Measurements from ENCODE around the gene GNB1L. TPM values are rescaled to one million over a fixed set of nuclear protein-coding genes. Genes with fewer than 3 reads are reported as not detected.
"Not testable (repeated sequence)": the region's sequence is repeated elsewhere in the genome, so short reads cannot be mapped to it uniquely, and the experiment has no call there.

The GNB1L gene
- total RNA-seq, 2 experiments from 2014 or later = 3.0 to 6.5 TPM

DNA sequence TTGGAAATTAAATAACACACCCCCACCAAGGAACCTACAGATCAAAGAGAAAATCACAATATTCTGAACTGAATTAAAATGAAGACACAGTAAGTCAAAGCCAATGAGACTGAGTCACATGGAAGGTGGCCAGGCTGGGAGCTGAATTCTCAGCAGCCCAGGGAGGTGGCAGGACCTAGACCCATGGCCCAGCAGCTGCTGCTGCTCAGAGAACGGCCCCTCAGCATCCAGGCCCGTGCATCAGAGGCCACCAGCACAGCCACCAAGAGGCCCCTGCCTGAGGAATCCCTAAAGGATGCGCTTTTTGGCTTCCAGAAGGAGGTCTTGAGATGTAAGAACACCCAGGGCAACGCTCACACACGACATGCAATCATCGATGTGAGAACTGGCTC is 59.1 kb downstream of the GNB1L start:
- peak overlapping the region; percentile 60 for H3K27ac Mint-ChIP-seq
- TF ChIP-seq, protein P1, sequence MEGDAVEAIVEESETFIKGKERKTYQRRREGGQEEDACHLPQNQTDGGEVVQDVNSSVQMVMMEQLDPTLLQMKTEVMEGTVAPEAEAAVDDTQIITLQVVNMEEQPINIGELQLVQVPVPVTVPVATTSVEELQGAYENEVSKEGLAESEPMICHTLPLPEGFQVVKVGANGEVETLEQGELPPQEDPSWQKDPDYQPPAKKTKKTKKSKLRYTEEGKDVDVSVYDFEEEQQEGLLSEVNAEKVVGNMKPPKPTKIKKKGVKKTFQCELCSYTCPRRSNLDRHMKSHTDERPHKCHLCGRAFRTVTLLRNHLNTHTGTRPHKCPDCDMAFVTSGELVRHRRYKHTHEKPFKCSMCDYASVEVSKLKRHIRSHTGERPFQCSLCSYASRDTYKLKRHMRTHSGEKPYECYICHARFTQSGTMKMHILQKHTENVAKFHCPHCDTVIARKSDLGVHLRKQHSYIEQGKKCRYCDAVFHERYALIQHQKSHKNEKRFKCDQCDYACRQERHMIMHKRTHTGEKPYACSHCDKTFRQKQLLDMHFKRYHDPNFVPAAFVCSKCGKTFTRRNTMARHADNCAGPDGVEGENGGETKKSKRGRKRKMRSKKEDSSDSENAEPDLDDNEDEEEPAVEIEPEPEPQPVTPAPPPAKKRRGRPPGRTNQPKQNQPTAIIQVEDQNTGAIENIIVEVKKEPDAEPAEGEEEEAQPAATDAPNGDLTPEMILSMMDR (IDR thresholded peaks at IDR 0.05) = no peak
- no peak for ATAC-seq (ENCODE audit: poor library complexity)
- peaks cover 5 to 10% of the 10 kb centered on the region in 2 experiments for H3K9me3 ChIP-seq (ENCODE audit: control insufficient read depth in 1 of 2, insufficient read depth in 1 of 2, low read length in 2 of 2)
- no peak for DNase-seq
- H3K4me3 ChIP-seq (ENCODE audit: low read length) = no peak overlapping the region
- H3K4me1 Mint-ChIP-seq (ENCODE audit: low read depth) = peaks cover 14% of the 10 kb centered on the region
- peaks cover 3% of the 10 kb centered on the region for H3K9me3 Mint-ChIP-seq
- intact Hi-C loops (cut with DNase I, micrococcal nuclease) = no loop called here
- H3K27me3 ChIP-seq (ENCODE audit: control insufficient read depth in 1 of 2, insufficient read depth in 2 of 2, low read length in 2 of 2) = no peaks in the 10 kb centered on the region
- ChIA-PET POLR2A (no interaction called here), CTCF (no interaction called here)
- H3K36me3 Mint-ChIP-seq (ENCODE audit: low read depth) = peaks cover 56% of the 10 kb centered on the region
- H3K27ac ChIP-seq (ENCODE audit: low read depth in 1 of 2, low read length in 2 of 2) = no peak overlapping the region
- H3K27me3 Mint-ChIP-seq = no peaks in the 10 kb centered on the region
- H3K36me3 ChIP-seq (ENCODE audit: insufficient read depth, low read length) = peaks cover 7% of the 10 kb centered on the region
- H3K4me1 ChIP-seq (ENCODE audit: insufficient read depth, low read length) = no peaks in the 10 kb centered on the region
- no peak overlapping the region for H3K4me3 Mint-ChIP-seq

DNA sequence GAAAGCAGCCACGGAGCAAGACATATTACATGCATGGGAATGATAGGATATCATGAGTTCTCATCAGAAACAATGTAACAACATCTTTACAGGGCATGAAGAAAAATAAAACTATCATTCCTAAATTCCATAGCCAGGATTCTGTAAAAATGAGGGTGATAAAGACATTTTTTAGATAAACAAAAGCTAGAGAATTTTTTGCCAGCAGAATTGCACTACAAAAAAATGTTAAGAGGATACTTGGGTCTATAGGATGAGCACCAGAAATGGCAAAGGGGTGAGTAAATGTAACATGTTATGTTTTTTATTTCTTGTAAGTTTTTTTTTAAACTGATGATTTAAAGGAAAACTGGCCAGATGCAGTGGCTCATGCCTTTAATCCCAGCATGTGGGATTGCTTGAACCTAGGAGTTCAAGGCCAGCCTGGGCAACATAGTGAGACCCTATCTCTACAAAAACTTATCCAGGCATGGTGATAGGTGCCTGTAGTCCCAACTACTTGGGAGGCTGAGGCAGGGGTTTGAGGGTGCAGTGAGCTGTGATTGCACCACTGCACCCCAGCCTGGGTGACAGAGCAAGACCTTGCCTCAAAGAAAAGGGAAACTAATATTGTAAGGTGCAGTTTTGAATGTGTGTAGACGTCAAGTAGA is 60.9 kb downstream of the GNB1L start:
- no peak overlapping the region for H3K27ac Mint-ChIP-seq
- H3K4me1 ChIP-seq (ENCODE audit: insufficient read depth, low read length) = no peaks in the 10 kb centered on the region
- no peak overlapping the region for H3K4me3 ChIP-seq (ENCODE audit: low read length)
- no peak overlapping the region for H3K27ac ChIP-seq (ENCODE audit: low read depth in 1 of 2, low read length in 2 of 2)
- no peaks in the 10 kb centered on the region for H3K27me3 Mint-ChIP-seq
- peaks cover 5 to 15% of the 10 kb centered on the region in 2 experiments for H3K9me3 ChIP-seq (ENCODE audit: control insufficient read depth in 1 of 2, insufficient read depth in 1 of 2, low read length in 2 of 2)
- CTCF ChIA-PET = no interaction called here
- POLR2A ChIA-PET = no interaction called here
- H3K4me1 Mint-ChIP-seq (ENCODE audit: low read depth) = peaks cover 14% of the 10 kb centered on the region
- no peaks in the 10 kb centered on the region for H3K27me3 ChIP-seq (ENCODE audit: control insufficient read depth in 1 of 2, insufficient read depth in 2 of 2, low read length in 2 of 2)
- H3K9me3 Mint-ChIP-seq = peaks cover 3% of the 10 kb centered on the region
- peaks cover 6% of the 10 kb centered on the region for H3K36me3 ChIP-seq (ENCODE audit: insufficient read depth, low read length)
- intact Hi-C loops (cut with DNase I, micrococcal nuclease) = no loop called here
- DNase-seq (no peak), ATAC-seq (ENCODE audit: poor library complexity) (no peak)
- peaks cover 58% of the 10 kb centered on the region for H3K36me3 Mint-ChIP-seq (ENCODE audit: low read depth)
- TF ChIP-seq, protein P1 (IDR thresholded peaks at IDR 0.05) = no peak
- no peak overlapping the region for H3K4me3 Mint-ChIP-seq

DNA sequence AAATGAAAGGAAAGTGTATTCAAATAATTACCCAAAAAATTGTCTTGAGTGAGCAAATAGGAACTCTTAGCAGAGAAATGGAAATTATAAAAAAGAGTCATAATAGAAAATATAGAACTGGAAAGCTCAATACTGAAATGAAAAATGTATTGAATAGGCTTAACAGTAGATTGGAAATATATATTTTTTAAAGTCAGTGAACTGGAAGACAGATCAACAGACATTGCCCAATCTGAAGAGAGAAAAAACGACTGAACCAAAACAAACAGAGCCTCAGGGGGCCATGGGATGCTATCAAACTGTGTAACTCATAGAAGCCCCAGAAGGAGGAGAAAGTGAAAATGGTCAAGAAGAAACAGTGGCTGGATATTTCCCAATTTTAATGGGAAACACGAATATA is 61.5 kb downstream of the GNB1L start:
- Histone ChIP-seq H3K4me3 (ENCODE audit: low read length) (no peak overlapping the region), H3K36me3 (ENCODE audit: insufficient read depth, low read length) (peaks cover 9% of the 10 kb centered on the region), H3K27ac (ENCODE audit: low read depth in 1 of 2, low read length in 2 of 2) (no peak overlapping the region), H3K9me3 (ENCODE audit: control insufficient read depth in 1 of 2, insufficient read depth in 1 of 2, low read length in 2 of 2) (peaks cover 5 to 15% of the 10 kb centered on the region in 2 experiments), H3K27me3 (ENCODE audit: control insufficient read depth in 1 of 2, insufficient read depth in 2 of 2, low read length in 2 of 2) (no peaks in the 10 kb centered on the region), H3K4me1 (ENCODE audit: insufficient read depth, low read length) (no peaks in the 10 kb centered on the region)
- DNase-seq (no peak), ATAC-seq (ENCODE audit: poor library complexity) (no peak)
- Mint-ChIP-seq H3K4me3 (no peak overlapping the region), H3K9me3 (peaks cover 3% of the 10 kb centered on the region), H3K27me3 (no peaks in the 10 kb centered on the region), H3K27ac (no peak overlapping the region), H3K4me1 (ENCODE audit: low read depth) (peaks cover 14% of the 10 kb centered on the region), H3K36me3 (ENCODE audit: low read depth) (peaks cover 58% of the 10 kb centered on the region)
- intact Hi-C loops (cut with DNase I, micrococcal nuclease) = no loop called here
- CTCF ChIA-PET = no interaction called here
- POLR2A ChIA-PET = no interaction called here
- TF ChIP-seq, protein P1 (IDR thresholded peaks at IDR 0.05) = no peak

DNA sequence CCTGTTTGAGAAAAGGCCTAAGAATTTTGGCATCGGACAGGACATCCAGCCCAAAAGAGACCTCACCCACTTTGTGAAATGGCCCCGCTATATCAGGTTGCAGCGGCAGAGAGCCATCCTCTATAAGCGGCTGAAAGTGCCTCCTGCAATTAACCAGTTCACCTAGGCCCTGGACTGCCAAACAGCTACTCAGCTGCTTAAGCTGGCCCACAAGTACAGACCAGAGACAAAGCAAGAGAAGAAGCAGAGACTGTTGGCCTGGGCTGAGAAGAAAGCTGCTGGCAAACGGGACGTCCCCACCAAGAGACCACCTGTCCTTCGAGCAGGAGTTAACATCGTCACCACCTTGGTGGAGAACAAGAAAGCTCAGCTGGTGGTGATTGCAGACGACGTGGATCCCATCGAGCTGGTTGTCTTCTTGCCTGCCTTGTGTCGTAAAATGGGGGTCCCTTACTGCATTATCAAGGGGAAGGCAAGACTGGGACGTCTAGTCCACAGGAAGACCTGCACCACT is 62.2 kb downstream of the GNB1L start:
- H3K36me3 ChIP-seq (ENCODE audit: insufficient read depth, low read length); H3K9me3 Mint-ChIP-seq; POLR2A ChIA-PET; H3K4me3 Mint-ChIP-seq; intact Hi-C loops (cut with DNase I, micrococcal nuclease); H3K27me3 Mint-ChIP-seq; CTCF ChIA-PET; H3K4me1 ChIP-seq (ENCODE audit: insufficient read depth, low read length); H3K4me3 ChIP-seq (ENCODE audit: low read length); DNase-seq; ATAC-seq (ENCODE audit: poor library complexity); H3K27me3 ChIP-seq (ENCODE audit: control insufficient read depth in 1 of 2, insufficient read depth in 2 of 2, low read length in 2 of 2); H3K27ac Mint-ChIP-seq; H3K27ac ChIP-seq (ENCODE audit: low read depth in 1 of 2, low read length in 2 of 2): not testable (repeated sequence)
- H3K36me3 Mint-ChIP-seq (ENCODE audit: low read depth) = peaks cover 58% of the 10 kb centered on the region
- H3K9me3 ChIP-seq (ENCODE audit: control insufficient read depth in 1 of 2, insufficient read depth in 1 of 2, low read length in 2 of 2) = peaks cover 5 to 15% of the 10 kb centered on the region in 2 experiments
- H3K4me1 Mint-ChIP-seq (ENCODE audit: low read depth) = peaks cover 14% of the 10 kb centered on the region
